CD8-positive, alpha-beta memory T cell (primary cell): Measurements from ENCODE around the gene SPRR2F. TPM values are rescaled to one million over a fixed set of nuclear protein-coding genes. Genes with fewer than 3 reads are reported as not detected.
"Not testable (repeated sequence)": the region's sequence is repeated elsewhere in the genome, so short reads cannot be mapped to it uniquely, and the experiment has no call there.

ENCODE experiments used
- CTCF ChIA-PET: fragments of 350-600 bp; sonication (Branson Sonifier 250); formaldehyde crosslinking; loops from one replicate; lab custom pipeline; 2021; ENCODE audit warnings: antibody characterized with exemption; lab: Charles Lee
- POLR2A ChIA-PET: fragments of 350-600 bp; sonication (Branson Sonifier 250); formaldehyde crosslinking; loops from one replicate; lab custom pipeline; 2021; ENCODE audit warnings: antibody characterized with exemption; lab: Charles Lee
- DNase-seq, 5 donors: peaks; one replicate each; pipeline versions ENCODE4 v3.0.0 to v3.0.0-alpha.2; 2020 to 2022; ENCODE audit warnings: mixed read lengths in 1 of 5
- H3K27ac ChIP-seq: one replicate; pipeline ENCODE4 v1.7.0; 2013; ENCODE audit warnings: low read depth, mild to moderate bottlenecking, low read length, moderate library complexity
- H3K27me3 ChIP-seq: 2 replicates; pipeline ENCODE4 v1.7.0; 2013; ENCODE audit warnings: low read length, mild to moderate bottlenecking; ENCODE audit not compliant: insufficient read depth, poor library complexity, severe bottlenecking
- H3K36me3 ChIP-seq: 2 replicates; pipeline ENCODE4 v1.7.0; 2013; ENCODE audit warnings: mild to moderate bottlenecking, low read length, moderate library complexity; ENCODE audit not compliant: insufficient read depth
- H3K4me1 ChIP-seq: 2 replicates; pipeline ENCODE4 v1.7.0; 2013; ENCODE audit warnings: mild to moderate bottlenecking, low read length, moderate library complexity; ENCODE audit not compliant: insufficient read depth
- H3K4me3 ChIP-seq: 2 replicates; pipeline ENCODE4 v1.7.0; 2013; ENCODE audit warnings: mild to moderate bottlenecking, low read length
- H3K9me3 ChIP-seq: 2 replicates; pipeline ENCODE4 v1.7.0; 2013; ENCODE audit warnings: mild to moderate bottlenecking, low read length
- H3K27ac Mint-ChIP-seq, 8 donors: one replicate each; pipeline ENCODE4 v1.8.0; 2020 to 2021; ENCODE audit warnings: mixed read lengths in 8 of 8, mild to moderate bottlenecking in 6 of 8, inconsistent platforms in 3 of 8, moderate library complexity in 3 of 8
- H3K27me3 Mint-ChIP-seq, 2 donors: one replicate each; pipeline ENCODE4 v1.8.0; 2020 to 2021; ENCODE audit warnings: mixed read lengths in 2 of 2, mild to moderate bottlenecking in 1 of 2, moderate library complexity in 1 of 2
- H3K36me3 Mint-ChIP-seq, 3 donors: one replicate each; pipeline ENCODE4 v1.8.0; 2020 to 2021; ENCODE audit warnings: mixed read lengths in 3 of 3, inconsistent platforms in 1 of 3, mild to moderate bottlenecking in 1 of 3
- H3K4me1 Mint-ChIP-seq, 3 donors: one replicate each; pipeline ENCODE4 v1.8.0; 2020 to 2021; ENCODE audit warnings: mixed read lengths in 3 of 3, inconsistent platforms in 1 of 3, mild to moderate bottlenecking in 1 of 3
- H3K4me3 Mint-ChIP-seq, 7 donors: one replicate each; pipeline ENCODE4 v1.8.0; 2020 to 2021; ENCODE audit warnings: mixed read lengths in 7 of 7, mild to moderate bottlenecking in 6 of 7, moderate library complexity in 4 of 7, inconsistent platforms in 2 of 7
- H3K9me3 Mint-ChIP-seq, 5 donors: one replicate each; pipeline ENCODE4 v1.8.0; 2020 to 2022; ENCODE audit warnings: mixed read lengths in 5 of 5, mild to moderate bottlenecking in 3 of 5, moderate library complexity in 2 of 5, inconsistent platforms in 1 of 5
- polyA plus RNA-seq: library from polyadenylated mRNA; unstranded; fragments of 300-500 nt; fragmentation: Illumina TruSeq; gene quantifications from one replicate; pipeline ENCODE4 v1.2.3, GENCODE V29; 2021
- total RNA-seq, 2 experiments: library from RNA; stranded (reverse); gene quantifications; one replicate each; pipeline ENCODE4 v1.2.3, GENCODE V29; 2021

SPRR2F gene
- total and polyA plus RNA-seq, 3 experiments from 2014 or later = not detected

DNA sequence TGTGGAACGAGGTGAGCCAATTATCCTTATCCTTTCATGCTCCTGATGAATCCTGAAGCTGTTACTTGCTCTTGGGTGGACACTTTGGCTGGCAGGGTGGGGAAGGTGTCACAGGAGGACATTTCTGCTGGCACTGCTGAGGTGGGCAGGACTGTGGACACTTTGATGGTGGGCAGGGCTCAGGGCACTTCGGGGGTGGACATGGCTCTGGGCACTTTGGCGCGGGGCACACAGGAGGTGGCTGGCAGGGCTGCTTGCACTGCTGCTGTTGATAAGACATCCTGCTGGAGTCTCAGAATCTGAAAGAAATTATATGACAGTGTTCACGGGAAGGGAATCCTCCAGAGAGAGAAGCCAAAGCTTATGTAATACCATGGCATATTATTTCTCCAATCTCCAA is 862 bp downstream of the SPRR2F start:
- H3K9me3 Mint-ChIP-seq, POLR2A ChIA-PET, H3K36me3 Mint-ChIP-seq, H3K27ac ChIP-seq, H3K9me3 ChIP-seq, DNase-seq, H3K36me3 ChIP-seq, CTCF ChIA-PET, H3K4me1 ChIP-seq, H3K4me1 Mint-ChIP-seq, H3K4me3 ChIP-seq, H3K4me3 Mint-ChIP-seq, H3K27me3 ChIP-seq: not testable (repeated sequence)
- peaks cover 2 to 42% of the 10 kb centered on the region in 2 donors for H3K27me3 Mint-ChIP-seq
- peak overlapping the region in 1 of 8 donors; percentile 71 for H3K27ac Mint-ChIP-seq

DNA sequence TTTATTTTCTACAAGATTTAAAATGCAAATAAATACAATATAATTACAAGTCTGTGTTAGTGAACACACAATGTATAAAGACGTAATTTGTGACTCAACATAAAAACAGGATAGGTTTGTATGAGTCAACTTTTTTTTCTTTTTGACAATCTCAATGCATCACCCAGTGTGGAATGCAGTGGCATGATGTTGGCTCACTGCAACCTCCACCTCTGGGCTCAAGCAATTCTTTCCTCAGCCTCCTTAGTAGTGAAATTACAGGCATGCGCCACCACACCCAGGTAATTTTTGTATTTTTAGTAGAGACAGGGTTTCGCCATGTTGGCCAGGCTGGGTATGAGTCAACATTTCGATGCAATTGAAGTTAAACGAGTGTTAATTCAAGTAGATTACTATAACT is 13.1 kb downstream of the SPRR2F start:
- H3K4me1 Mint-ChIP-seq = no peaks in the 10 kb centered on the region
- Histone ChIP-seq H3K27ac (no peak overlapping the region), H3K9me3 (no peaks in the 10 kb centered on the region), H3K4me3 (no peak overlapping the region), H3K27me3 (peaks cover 5% of the 10 kb centered on the region), H3K36me3 (no peaks in the 10 kb centered on the region), H3K4me1 (no peaks in the 10 kb centered on the region)
- no peak overlapping the region for H3K27ac Mint-ChIP-seq
- no peak overlapping the region for H3K4me3 Mint-ChIP-seq
- DNase-seq = no peak
- ChIA-PET POLR2A (no interaction called here), CTCF (no interaction called here)
- peaks cover 0 to 8% (median 2%) of the 10 kb centered on the region in 5 donors for H3K9me3 Mint-ChIP-seq
- H3K27me3 Mint-ChIP-seq = peaks cover 10 to 36% of the 10 kb centered on the region in 2 donors
- no peaks in the 10 kb centered on the region for H3K36me3 Mint-ChIP-seq

DNA sequence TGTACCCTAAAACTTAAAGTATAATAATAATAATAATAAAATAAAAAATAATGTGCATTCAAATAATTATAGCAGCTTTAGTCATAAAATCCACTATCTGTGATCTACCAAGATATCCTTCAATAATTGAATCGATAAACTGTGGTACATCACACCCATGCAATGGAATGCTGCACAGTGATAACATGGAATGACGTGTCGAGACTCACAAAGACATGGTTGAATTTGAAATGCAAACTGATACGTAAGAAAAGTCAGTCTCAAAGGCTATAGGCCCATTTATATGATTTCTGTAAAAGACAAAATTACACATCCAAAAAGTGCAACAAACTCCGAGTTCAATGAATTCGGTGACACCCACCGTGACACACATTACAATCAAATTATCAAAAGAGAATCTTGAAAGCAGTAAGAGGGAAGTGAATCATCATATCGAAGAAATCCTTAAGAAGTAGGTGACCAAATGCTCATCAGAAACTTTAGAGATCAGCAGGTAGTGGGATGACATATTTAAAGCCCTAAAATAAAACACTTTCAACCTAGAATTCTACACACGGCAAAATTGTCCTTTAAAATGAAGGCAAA is 13.8 kb downstream of the SPRR2F start:
- peaks cover 0 to 4% (median 0%) of the 10 kb centered on the region in 5 donors for H3K9me3 Mint-ChIP-seq
- H3K4me1 Mint-ChIP-seq = no peaks in the 10 kb centered on the region
- Histone ChIP-seq H3K4me3 (no peak overlapping the region), H3K36me3 (no peaks in the 10 kb centered on the region), H3K27ac (no peak overlapping the region), H3K27me3 (peaks cover 5% of the 10 kb centered on the region), H3K4me1 (no peaks in the 10 kb centered on the region), H3K9me3 (no peaks in the 10 kb centered on the region)
- H3K27ac Mint-ChIP-seq = no peak overlapping the region
- H3K36me3 Mint-ChIP-seq = no peaks in the 10 kb centered on the region
- DNase-seq = no peak
- ChIA-PET POLR2A (no interaction called here), CTCF (no interaction called here)
- no peak overlapping the region for H3K4me3 Mint-ChIP-seq
- peaks cover 8 to 36% of the 10 kb centered on the region in 2 donors for H3K27me3 Mint-ChIP-seq

DNA sequence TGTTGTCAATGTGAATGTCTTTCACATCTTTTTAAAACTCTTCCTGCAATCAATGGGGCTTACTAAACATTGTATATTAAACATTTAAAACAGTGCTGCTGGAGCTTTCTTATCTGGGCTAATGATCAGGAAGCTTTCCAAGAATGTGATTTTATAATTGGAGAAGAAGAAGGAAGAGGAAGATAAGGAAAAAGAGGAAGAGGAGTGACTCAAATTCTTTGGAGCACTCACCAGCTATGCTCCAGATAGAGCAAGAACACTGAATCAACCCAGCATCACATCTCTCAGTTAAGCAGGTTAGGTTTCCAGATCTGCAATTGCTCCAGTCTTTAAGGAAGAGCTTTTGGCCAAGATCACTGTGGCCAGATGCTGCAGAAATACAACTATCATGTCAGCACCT is 17.6 kb downstream of the SPRR2F start:
- Histone ChIP-seq H3K4me1 (no peaks in the 10 kb centered on the region), H3K27me3 (peaks cover 5% of the 10 kb centered on the region), H3K27ac (no peak overlapping the region), H3K36me3 (no peaks in the 10 kb centered on the region), H3K9me3 (no peaks in the 10 kb centered on the region), H3K4me3 (no peak overlapping the region)
- CTCF ChIA-PET = no interaction called here
- no peaks in the 10 kb centered on the region for H3K4me1 Mint-ChIP-seq
- POLR2A ChIA-PET = no interaction called here
- no peaks in the 10 kb centered on the region for H3K36me3 Mint-ChIP-seq
- H3K9me3 Mint-ChIP-seq = no peaks in the 10 kb centered on the region
- H3K4me3 Mint-ChIP-seq = no peak overlapping the region
- no peak for DNase-seq
- H3K27ac Mint-ChIP-seq = no peak overlapping the region
- H3K27me3 Mint-ChIP-seq = peaks cover 3 to 25% of the 10 kb centered on the region in 2 donors

DNA sequence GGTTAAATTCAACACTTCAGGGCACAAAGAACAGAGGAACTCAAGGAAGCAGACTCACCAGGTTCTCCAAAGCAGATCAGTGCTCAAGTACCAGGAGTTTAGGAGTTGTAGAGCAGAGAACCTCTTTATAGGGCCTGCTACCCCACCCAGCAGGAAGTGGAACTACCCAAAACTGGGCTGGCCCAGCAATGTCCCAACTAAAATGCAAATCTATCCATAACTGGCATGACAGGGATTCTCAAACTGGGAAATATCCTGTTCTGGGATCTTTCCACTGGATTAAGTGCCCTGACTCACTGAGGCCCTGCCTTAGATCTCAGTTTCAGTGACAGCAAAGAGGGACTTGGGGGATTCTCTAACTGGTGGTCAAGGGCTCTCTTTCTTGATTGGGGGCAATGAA is 18.9 kb downstream of the SPRR2F start, which contains the start of gene SPRR2E:
TSS of gene SPRR2E (minus strand) at position 101 of the 400 bp plus-strand sequence. CDS start 775 bp downstream, outside the sequence.
- Mint-ChIP-seq H3K36me3 (no peaks in the 10 kb centered on the region), H3K27ac (no peak within 1 kb of the TSS), H3K9me3 (no peaks in the 10 kb centered on the region), H3K27me3 (peaks cover 3 to 24% of the 10 kb centered on the region in 2 donors), H3K4me3 (no peak within 1 kb of the TSS), H3K4me1 (no peaks in the 10 kb centered on the region)
- Histone ChIP-seq H3K4me3 (no peak within 1 kb of the TSS), H3K9me3 (no peaks in the 10 kb centered on the region), H3K27ac (no peak within 1 kb of the TSS), H3K36me3 (no peaks in the 10 kb centered on the region), H3K27me3 (peaks cover 5% of the 10 kb centered on the region), H3K4me1 (no peaks in the 10 kb centered on the region)
- DNase-seq = no peak
- CTCF ChIA-PET = no interaction called here
- POLR2A ChIA-PET = no interaction called here

DNA sequence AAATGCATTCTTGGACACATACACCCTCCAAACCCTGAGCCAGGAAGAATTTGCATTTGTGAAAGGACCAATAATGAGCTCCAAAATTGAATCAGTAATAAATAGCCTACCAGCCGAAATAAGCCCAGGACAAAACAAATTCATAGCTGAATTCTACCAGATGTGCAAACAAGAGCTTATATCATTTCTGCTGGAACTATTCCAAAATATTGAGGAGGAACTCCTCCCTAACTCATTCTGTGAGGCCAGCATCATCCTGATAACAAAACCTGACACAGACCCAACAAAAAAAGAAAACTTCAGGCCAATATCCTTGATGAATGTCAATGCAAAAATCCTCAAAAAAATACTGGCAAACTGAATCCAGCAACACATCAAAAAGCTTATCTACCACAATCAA is 25.7 kb downstream of the SPRR2F start:
- no peaks in the 10 kb centered on the region for H3K9me3 ChIP-seq
- no peak overlapping the region for H3K4me3 ChIP-seq
- Mint-ChIP-seq H3K36me3 (no peaks in the 10 kb centered on the region), H3K9me3 (peaks cover 0 to 5% (median 0%) of the 10 kb centered on the region in 5 donors), H3K27ac (no peak overlapping the region), H3K4me3 (no peak overlapping the region), H3K27me3 (peaks cover 10 to 25% of the 10 kb centered on the region in 2 donors), H3K4me1 (no peaks in the 10 kb centered on the region)
- no peak for DNase-seq
- CTCF ChIA-PET = no interaction called here
- H3K27ac ChIP-seq = no peak overlapping the region
- no peaks in the 10 kb centered on the region for H3K36me3 ChIP-seq
- H3K4me1 ChIP-seq = no peaks in the 10 kb centered on the region
- no peaks in the 10 kb centered on the region for H3K27me3 ChIP-seq
- POLR2A ChIA-PET = no interaction called here

DNA sequence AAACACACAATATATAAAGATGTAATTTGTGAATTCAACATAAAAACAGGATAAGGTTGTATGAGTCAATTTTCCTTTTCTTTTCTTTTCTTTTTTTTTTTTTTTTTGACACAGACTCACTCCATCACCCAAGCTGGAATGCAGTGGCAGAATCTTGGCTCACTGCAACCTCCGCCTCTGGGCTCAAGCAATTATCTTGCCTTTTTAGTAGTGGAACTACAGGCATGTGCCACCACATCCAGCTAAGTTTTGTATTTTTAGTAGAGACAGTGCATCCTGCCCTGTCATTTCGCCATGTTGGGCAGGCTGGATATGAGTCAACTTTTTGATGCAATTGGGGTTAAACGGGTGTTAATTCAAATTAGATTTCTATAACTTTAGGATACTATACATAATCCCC is 31.6 kb downstream of the SPRR2F start:
- Mint-ChIP-seq H3K4me1 (no peaks in the 10 kb centered on the region), H3K27me3 (peaks cover 10 to 32% of the 10 kb centered on the region in 2 donors), H3K4me3 (no peak overlapping the region), H3K36me3 (no peaks in the 10 kb centered on the region), H3K27ac (no peak overlapping the region), H3K9me3 (peaks cover 0 to 15% (median 6%) of the 10 kb centered on the region in 5 donors)
- no peak for DNase-seq
- Histone ChIP-seq H3K27me3 (no peaks in the 10 kb centered on the region), H3K4me3 (no peak overlapping the region), H3K4me1 (no peaks in the 10 kb centered on the region), H3K9me3 (no peaks in the 10 kb centered on the region), H3K27ac (no peak overlapping the region), H3K36me3 (no peaks in the 10 kb centered on the region)
- ChIA-PET CTCF (no interaction called here), POLR2A (no interaction called here)

DNA sequence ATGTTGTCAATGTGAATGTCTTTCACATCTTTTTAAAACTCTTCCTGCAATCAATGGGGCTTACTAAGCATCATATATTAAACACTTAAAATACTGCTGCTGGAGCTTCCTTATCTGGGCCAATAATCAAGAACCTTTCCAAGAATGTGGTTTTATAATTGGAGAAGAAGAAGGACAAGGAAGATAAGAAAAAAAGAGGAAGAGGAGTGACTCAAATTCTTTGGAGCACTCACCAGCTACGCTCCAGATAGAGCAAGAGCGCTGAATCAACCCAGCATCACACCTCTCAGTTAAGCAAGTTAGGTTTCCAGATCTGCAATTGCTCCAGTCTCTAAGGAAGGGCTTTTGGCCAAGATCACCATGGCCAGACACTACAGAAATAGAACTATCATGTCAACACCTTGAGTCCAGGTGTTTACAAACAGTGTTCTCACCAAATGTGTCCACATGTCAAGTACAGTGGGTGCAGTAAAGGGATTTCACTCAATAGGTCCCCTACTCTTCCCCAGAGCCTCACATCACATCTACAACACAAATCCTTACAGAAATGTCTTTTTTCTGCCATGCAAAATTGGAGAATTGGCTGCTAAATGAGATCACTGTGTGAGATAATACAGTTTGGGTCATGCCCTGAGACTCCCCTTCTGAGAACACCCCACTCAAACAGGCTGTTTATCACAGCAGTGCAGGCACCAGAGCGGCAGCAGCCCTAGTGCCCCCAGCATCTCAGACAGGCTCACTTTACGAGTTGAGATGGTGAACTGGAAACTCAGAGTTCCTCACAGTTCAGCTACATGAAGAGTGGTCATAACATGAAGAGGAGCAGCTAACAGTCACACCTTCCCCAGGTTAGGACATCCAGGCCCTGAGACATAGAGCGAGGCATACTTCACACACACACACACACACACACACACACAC is 40.2 kb downstream of the SPRR2F start:
- no peaks in the 10 kb centered on the region for H3K4me1 Mint-ChIP-seq
- ChIA-PET POLR2A (no interaction called here), CTCF (no interaction called here)
- no peaks in the 10 kb centered on the region for H3K9me3 ChIP-seq
- DNase-seq = no peak
- H3K4me3 Mint-ChIP-seq = no peak overlapping the region
- no peaks in the 10 kb centered on the region for H3K4me1 ChIP-seq
- H3K27me3 ChIP-seq = no peaks in the 10 kb centered on the region
- H3K27me3 Mint-ChIP-seq = peaks cover 7% of the 10 kb centered on the region in 2 donors
- peaks cover 0 to 3% (median 0%) of the 10 kb centered on the region in 5 donors for H3K9me3 Mint-ChIP-seq
- H3K27ac Mint-ChIP-seq = no peak overlapping the region
- H3K4me3 ChIP-seq = no peak overlapping the region
- H3K36me3 ChIP-seq = no peaks in the 10 kb centered on the region
- no peaks in the 10 kb centered on the region for H3K36me3 Mint-ChIP-seq
- no peak overlapping the region for H3K27ac ChIP-seq
